ENCODE data around the gene TMEM37.

DNA sequence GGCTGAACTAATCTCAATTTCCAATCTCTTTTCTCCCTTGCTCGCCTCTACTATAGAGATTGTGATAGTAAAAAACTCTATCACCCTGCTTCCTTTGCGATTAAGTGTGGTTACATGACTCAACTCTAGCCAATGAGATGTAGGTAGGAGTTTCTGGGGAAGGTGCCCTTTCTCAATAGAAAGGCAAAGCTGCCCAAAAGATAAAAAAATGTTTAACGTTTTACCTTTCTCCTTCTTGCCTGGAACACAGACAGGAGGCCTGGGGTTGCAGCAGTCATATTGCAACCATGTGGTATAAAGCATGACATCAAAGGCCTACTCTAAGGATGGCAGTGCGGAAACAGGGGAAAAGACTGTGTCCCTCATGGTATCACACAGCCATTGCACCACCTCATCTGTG lies 31.5 kb downstream of the TMEM37 start:
- TF ChIP-seq, protein P1, sequence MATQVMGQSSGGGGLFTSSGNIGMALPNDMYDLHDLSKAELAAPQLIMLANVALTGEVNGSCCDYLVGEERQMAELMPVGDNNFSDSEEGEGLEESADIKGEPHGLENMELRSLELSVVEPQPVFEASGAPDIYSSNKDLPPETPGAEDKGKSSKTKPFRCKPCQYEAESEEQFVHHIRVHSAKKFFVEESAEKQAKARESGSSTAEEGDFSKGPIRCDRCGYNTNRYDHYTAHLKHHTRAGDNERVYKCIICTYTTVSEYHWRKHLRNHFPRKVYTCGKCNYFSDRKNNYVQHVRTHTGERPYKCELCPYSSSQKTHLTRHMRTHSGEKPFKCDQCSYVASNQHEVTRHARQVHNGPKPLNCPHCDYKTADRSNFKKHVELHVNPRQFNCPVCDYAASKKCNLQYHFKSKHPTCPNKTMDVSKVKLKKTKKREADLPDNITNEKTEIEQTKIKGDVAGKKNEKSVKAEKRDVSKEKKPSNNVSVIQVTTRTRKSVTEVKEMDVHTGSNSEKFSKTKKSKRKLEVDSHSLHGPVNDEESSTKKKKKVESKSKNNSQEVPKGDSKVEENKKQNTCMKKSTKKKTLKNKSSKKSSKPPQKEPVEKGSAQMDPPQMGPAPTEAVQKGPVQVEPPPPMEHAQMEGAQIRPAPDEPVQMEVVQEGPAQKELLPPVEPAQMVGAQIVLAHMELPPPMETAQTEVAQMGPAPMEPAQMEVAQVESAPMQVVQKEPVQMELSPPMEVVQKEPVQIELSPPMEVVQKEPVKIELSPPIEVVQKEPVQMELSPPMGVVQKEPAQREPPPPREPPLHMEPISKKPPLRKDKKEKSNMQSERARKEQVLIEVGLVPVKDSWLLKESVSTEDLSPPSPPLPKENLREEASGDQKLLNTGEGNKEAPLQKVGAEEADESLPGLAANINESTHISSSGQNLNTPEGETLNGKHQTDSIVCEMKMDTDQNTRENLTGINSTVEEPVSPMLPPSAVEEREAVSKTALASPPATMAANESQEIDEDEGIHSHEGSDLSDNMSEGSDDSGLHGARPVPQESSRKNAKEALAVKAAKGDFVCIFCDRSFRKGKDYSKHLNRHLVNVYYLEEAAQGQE (IDR thresholded peaks at IDR 0.05): no peak
- TF ChIP-seq YY1 (IDR thresholded peaks at IDR 0.05) (no peak), GABPA (IDR thresholded peaks at IDR 0.05 in 1 of 2, conservative IDR thresholded peaks at IDR 0.05 in 1 of 2) (no peak), TAF1 (conservative IDR thresholded peaks at IDR 0.05) (no peak), RAD21 (IDR thresholded peaks at IDR 0.05) (no peak), SP1 (IDR thresholded peaks at IDR 0.05) (no peak), RXRA (IDR thresholded peaks at IDR 0.05) (no peak)
- TF ChIP-seq, protein P2, sequence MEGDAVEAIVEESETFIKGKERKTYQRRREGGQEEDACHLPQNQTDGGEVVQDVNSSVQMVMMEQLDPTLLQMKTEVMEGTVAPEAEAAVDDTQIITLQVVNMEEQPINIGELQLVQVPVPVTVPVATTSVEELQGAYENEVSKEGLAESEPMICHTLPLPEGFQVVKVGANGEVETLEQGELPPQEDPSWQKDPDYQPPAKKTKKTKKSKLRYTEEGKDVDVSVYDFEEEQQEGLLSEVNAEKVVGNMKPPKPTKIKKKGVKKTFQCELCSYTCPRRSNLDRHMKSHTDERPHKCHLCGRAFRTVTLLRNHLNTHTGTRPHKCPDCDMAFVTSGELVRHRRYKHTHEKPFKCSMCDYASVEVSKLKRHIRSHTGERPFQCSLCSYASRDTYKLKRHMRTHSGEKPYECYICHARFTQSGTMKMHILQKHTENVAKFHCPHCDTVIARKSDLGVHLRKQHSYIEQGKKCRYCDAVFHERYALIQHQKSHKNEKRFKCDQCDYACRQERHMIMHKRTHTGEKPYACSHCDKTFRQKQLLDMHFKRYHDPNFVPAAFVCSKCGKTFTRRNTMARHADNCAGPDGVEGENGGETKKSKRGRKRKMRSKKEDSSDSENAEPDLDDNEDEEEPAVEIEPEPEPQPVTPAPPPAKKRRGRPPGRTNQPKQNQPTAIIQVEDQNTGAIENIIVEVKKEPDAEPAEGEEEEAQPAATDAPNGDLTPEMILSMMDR (IDR thresholded peaks at IDR 0.05; ENCODE audit: low read depth, low read length, missing input control): no peak
- TF ChIP-seq, protein P3, sequence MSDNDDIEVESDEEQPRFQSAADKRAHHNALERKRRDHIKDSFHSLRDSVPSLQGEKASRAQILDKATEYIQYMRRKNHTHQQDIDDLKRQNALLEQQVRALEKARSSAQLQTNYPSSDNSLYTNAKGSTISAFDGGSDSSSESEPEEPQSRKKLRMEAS (IDR thresholded peaks at IDR 0.05): no peak
- TF ChIP-seq, protein P4, sequence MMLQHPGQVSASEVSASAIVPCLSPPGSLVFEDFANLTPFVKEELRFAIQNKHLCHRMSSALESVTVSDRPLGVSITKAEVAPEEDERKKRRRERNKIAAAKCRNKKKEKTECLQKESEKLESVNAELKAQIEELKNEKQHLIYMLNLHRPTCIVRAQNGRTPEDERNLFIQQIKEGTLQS (IDR thresholded peaks at IDR 0.05): no peak

All from liver (tissue), 3 donors.